Kidney (tissue), 14 donors: ENCODE data around the gene TMEM108. TPM values are rescaled to one million over a fixed set of nuclear protein-coding genes. Genes with fewer than 3 reads are reported as not detected.

Experiments
- DNase-seq, 5 donors: peaks; one replicate each; pipeline ENCODE4 v3.0.0-alpha.2; 2013 to 2020
- FAIRE-seq: peaks from 2 replicates; lab custom pipeline; 2012; peaks lifted over from hg19 to GRCh38; lab: Jason Lieb, UNC
- H3K27ac ChIP-seq, 2 donors: one replicate each; pipeline ENCODE4 v1.7.0; 2013; ENCODE audit warnings: low read depth in 2 of 2, low read length in 2 of 2, inconsistent platforms in 1 of 2
- H3K27me3 ChIP-seq: one replicate; pipeline ENCODE4 v1.7.1; 2013; ENCODE audit warnings: low read length, inconsistent platforms; ENCODE audit not compliant: control insufficient read depth, insufficient read depth
- H3K36me3 ChIP-seq, 3 donors: one replicate each; pipeline versions ENCODE4 v1.7.0 to v1.7.1; 2013; ENCODE audit warnings: low read length in 3 of 3, control low read depth in 1 of 3, inconsistent platforms in 1 of 3; ENCODE audit not compliant: insufficient read depth in 3 of 3, control insufficient read depth in 2 of 3
- H3K4me1 ChIP-seq, 3 donors: one replicate each; pipeline versions ENCODE4 v1.7.0 to v1.7.1; 2013; ENCODE audit warnings: low read length in 3 of 3, inconsistent platforms in 1 of 3, low read depth in 1 of 3; ENCODE audit not compliant: control insufficient read depth in 2 of 3, insufficient read depth in 2 of 3
- H3K4me3 ChIP-seq, 3 donors: one replicate each; pipeline versions ENCODE4 v1.7.0 to v1.8.1; 2013; ENCODE audit warnings: low read length in 3 of 3, control low read depth in 1 of 3, inconsistent platforms in 1 of 3
- H3K9ac ChIP-seq, 3 donors: one replicate each; pipeline versions ENCODE4 v1.7.0 to v1.7.1; 2013; ENCODE audit warnings: low read length in 3 of 3, control low read depth in 1 of 3, inconsistent platforms in 1 of 3
- H3K9me3 ChIP-seq, 3 donors: one replicate each; pipeline versions ENCODE4 v1.7.0 to v1.7.1; 2013; ENCODE audit warnings: low read length in 3 of 3, control low read depth in 1 of 3, inconsistent platforms in 1 of 3; ENCODE audit not compliant: control insufficient read depth in 2 of 3, insufficient read depth in 1 of 3
- intact Hi-C: fragments of 100-400 bp; cut with DNase I; formaldehyde crosslinking; loops from one replicate; pipeline ENCODE4 v1.11.1; 2022
- polyA plus RNA-seq: library from polyadenylated mRNA; stranded (reverse); fragments of 350-450 nt; fragmentation: Illumina TruSeq; extraction: RNeasy Lipid Tissue Mini Kit (QIAGEN cat#74804); gene quantifications from one replicate; pipeline ENCODE4 v1.2.3, GENCODE V29; 2014; ENCODE audit warnings: low read depth, low replicate concordance; ENCODE audit not compliant: insufficient read depth
- total RNA-seq: library from RNA; stranded (reverse); fragmentation: NEBNext Ultra II Directional; extraction: Animal tissue kit (Norgen Biotek cat#: 25700); gene quantifications from one replicate; pipeline ENCODE4 v1.2.1, GENCODE V29; 2021
- TF ChIP-seq, protein P1 (sequence below): IDR thresholded peaks from 3 replicates; pipeline ENCODE4 v1.5.1; 2012; ENCODE audit warnings: mild to moderate bottlenecking, moderate library complexity, borderline replicate concordance; ENCODE audit not compliant: insufficient read depth; ENCODE audit errors: extremely low read depth
- donor health status: control.
- donor health status: control.
- donor health status: control.
- donor health status: control.
- donor health status: control.
- donor health status: DM: yes; HTN: yes; CAD: no.
- donor health status: Normal renal cell carcinoma (clear cell type).

Gene TMEM108
- total and polyA plus RNA-seq, 2 donors from 2014 or later: 0.91 to 1.5 TPM

DNA sequence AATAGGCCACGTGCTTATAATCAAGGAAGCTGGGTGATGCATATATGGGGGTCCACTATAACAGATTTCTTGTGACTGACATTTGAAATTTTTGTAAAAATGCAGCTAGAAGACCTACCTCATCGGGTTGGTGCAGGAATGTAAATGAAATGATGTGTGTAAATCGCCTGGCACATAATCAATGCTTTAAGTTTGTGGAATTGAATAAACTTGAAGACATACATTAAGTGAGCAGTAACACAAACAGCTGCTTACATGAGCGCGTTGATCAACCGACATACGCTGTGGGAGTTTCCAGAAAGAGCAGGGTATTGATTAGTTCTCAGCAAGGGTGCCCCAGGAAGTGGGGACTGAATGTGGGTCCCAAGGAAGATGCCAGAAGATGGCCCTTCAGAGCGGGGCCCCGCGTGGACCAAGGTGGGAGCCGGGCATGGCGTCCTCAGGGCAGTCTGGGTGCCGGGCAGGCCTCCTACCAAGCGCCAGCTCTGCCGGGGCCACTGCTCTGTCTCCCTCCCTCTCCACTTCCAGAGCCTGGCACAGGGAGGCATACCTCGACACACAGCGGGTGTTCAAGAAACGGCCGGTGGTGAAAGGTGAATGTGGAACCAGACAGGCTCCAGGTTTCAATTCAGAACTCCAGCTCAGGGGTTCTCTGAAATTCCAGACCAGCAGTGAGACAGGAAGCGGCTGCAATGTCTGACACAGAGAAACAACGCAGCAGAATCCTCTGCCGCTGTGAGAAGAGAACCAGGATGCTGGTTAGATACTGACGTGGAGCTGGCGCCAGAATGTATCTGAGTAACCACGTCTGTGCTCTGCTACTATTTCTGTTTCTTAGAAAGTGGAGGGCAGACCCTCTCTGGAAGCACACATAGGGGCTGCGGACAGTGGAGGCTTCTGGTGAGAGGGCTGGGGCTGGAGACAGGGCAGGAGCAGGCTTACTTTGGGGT lies 374.3 kb downstream of the TMEM108 start:
- Histone ChIP-seq H3K36me3 (no peaks in the 10 kb centered on the region), H3K4me1 (peaks cover 0 to 3% (median 0%) of the 10 kb centered on the region in 3 donors), H3K9me3 (no peaks in the 10 kb centered on the region), H3K4me3 (no peak overlapping the region), H3K27me3 (peaks cover 2% of the 10 kb centered on the region), H3K9ac (no peak overlapping the region), H3K27ac (no peak overlapping the region)
- TF ChIP-seq, protein P1, sequence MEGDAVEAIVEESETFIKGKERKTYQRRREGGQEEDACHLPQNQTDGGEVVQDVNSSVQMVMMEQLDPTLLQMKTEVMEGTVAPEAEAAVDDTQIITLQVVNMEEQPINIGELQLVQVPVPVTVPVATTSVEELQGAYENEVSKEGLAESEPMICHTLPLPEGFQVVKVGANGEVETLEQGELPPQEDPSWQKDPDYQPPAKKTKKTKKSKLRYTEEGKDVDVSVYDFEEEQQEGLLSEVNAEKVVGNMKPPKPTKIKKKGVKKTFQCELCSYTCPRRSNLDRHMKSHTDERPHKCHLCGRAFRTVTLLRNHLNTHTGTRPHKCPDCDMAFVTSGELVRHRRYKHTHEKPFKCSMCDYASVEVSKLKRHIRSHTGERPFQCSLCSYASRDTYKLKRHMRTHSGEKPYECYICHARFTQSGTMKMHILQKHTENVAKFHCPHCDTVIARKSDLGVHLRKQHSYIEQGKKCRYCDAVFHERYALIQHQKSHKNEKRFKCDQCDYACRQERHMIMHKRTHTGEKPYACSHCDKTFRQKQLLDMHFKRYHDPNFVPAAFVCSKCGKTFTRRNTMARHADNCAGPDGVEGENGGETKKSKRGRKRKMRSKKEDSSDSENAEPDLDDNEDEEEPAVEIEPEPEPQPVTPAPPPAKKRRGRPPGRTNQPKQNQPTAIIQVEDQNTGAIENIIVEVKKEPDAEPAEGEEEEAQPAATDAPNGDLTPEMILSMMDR: no peak
- FAIRE-seq: no peak
- no peak for DNase-seq
- intact Hi-C loops: no loop called here

DNA sequence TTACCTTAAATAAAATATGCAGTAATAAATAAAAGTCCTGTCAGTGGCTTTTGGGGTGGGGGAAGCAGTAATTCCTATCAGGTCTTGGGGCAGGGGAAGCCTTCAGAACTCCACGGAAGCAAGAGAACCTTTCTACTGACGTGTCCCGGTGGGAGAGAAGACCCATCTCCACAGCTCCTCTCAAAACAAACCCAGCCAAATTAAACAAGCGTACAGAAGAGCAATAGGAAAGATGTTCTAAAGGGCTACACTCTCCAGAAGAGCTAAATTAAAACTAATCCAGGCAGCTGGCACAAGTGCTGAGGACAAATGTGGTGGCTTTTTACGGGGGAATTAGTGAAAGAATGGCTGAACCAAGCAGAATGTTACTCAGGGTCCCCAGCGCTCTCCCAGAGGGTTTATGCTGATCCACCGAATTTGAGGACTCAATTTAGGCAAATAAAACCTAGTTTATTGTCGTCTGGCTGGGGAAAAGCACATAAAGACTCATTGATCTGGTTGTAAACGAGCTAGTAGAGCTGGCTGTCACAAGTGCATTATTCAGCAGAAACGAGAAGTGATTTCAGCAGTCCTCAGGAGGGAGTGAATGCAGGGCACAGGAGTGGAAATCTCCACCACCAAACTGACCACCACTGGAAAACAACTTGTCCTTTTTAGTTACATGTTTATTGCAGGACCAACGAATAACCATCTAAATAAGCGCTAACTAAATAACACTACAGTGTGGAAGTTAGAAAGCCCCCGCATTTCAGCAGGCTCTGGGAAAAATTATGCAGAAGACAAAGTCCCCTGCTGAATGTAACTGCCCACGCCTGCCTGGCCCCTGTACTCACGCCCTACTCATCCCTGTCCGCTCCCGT lies 375.2 kb downstream of the TMEM108 start:
- no peak overlapping the region for H3K27ac ChIP-seq
- no peak for FAIRE-seq
- peaks cover 0 to 3% (median 0%) of the 10 kb centered on the region in 3 donors for H3K4me1 ChIP-seq
- peak in 2 of 5 donors; percentile 38 for DNase-seq
- no peak overlapping the region for H3K9ac ChIP-seq
- intact Hi-C loops: no loop called here
- peaks cover 2% of the 10 kb centered on the region for H3K27me3 ChIP-seq
- H3K4me3 ChIP-seq: peak overlapping the region in 2 of 3 donors; percentile 3 to 29
- TF ChIP-seq, protein P1: no peak
- no peaks in the 10 kb centered on the region for H3K36me3 ChIP-seq
- no peaks in the 10 kb centered on the region for H3K9me3 ChIP-seq

DNA sequence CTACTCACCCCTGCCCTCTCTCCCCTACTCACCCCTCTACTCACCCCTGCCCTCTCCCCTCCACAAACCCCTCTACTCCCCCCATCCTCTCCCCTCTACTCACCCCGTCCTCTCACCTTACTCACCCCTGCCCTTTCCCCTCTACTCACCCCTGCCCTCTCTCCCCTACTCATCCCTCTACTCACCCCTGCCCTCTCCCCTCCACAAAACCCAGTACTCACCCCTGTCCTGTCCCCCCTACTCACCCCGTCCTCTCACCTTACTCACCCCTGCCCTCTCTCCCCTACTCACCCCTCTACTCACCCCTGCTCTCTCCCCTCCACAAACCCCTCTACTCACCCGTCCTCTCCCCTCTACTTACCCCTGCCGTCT lies 375.8 kb downstream of the TMEM108 start:
- FAIRE-seq (no peak), DNase-seq (peak in 1 of 5 donors; percentile 48)
- Histone ChIP-seq H3K4me3 (no peak overlapping the region), H3K4me1 (peaks cover 0 to 3% (median 0%) of the 10 kb centered on the region in 3 donors), H3K9me3 (no peaks in the 10 kb centered on the region), H3K9ac (no peak overlapping the region), H3K27me3 (peaks cover 2% of the 10 kb centered on the region), H3K36me3 (no peaks in the 10 kb centered on the region), H3K27ac (no peak overlapping the region)
- intact Hi-C loops: no loop called here
- TF ChIP-seq, protein P1: no peak
